GM19468 (cell line): ENCODE data around the gene ANKFY1.

Source experiments
- ATAC-seq: cut with Tn5 transposase; IDR thresholded peaks from one replicate; pipeline ENCODE4 v1.9.1; 2021; ENCODE audit warnings: mild to moderate bottlenecking, moderate library complexity, moderate number of reproducible peaks; ENCODE audit not compliant: unreplicated experiment; ENCODE audit errors: extremely low read depth

The ANKFY1 gene

DNA sequence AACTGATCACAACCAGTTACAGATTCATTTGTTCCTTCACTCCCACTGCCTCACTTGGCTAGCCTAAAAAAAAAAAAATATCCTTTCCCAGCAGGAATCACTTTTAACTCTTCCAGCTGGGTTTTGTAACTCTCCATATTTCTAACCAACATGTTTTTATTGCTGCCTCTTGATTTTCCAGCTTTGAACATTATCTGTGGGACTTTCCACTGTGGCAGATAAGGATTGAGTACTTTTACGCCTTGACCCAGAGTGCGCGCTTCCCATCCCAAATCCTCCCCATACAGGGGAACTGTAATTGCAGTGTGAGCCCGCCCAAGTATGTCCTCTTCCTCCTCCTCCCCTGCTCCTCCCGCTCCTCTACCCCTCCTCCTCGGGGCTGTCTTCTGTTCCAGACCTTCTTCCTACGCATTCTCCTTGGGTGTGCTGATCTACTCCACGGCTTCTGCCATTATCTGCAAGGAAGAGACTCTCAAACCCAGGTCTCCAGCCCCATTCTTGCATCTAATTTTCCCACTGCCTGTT is 77.4 kb downstream of the ANKFY1 start:
- ATAC-seq, result no peak

DNA sequence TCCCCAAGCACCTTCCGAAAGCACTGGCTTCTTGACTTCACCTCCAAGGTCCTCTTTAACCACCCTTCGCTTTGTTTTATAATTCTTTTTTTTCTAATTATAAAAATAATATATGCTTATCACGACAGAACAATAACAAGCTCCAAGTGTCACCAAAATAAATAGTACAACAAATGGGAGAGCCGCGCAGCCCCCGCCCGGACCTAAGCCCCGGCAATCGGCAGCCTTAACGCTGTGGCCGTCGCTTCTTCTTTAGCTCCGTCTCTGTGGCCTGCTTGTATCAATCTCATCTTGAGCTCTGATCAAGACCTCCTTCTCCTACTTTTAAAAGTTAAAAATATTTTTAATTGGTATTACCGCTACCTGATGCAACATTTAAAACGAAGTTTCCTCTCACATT is 78.1 kb downstream of the ANKFY1 start:
- no peak for ATAC-seq

DNA sequence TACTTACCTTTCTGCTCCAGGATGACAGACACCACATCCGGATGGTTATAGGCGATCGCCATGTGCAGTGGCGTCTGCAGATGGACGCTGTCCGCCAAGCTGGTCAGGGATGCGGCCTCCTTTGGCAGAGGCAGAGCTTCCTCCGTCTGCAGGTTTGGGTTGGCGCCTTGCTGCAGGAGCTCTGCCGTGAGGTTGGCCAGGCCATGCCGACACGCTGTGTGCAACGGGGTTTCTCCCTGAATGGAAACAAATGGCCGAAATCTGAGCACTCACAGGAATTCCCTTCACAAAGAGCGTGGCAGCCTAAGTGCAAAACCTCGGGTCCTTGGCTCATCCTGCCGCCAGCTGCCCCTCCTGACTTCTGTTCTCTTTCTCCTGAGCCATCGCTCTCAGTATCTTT is 79.0 kb downstream of the ANKFY1 start:
- no peak for ATAC-seq

DNA sequence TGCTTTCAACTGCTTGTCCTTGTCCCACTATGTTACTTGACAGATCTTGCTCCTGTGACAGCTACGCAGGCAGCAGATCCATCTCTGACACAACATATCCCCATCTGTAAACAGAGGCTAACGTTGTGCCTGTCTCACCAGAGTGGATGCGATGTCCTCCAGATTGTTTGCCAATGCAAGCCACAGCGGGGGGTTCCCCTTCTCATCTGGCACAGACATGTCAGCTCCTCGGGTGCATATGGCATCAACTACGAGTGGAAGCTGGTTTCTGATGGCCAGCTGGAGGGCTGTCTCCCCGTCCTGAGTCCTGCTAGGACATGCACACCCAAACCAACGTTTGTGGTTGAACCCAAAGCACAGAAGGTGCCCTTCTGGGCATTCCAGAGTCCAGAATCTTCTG is 81.7 kb downstream of the ANKFY1 start:
- ATAC-seq, result no peak

DNA sequence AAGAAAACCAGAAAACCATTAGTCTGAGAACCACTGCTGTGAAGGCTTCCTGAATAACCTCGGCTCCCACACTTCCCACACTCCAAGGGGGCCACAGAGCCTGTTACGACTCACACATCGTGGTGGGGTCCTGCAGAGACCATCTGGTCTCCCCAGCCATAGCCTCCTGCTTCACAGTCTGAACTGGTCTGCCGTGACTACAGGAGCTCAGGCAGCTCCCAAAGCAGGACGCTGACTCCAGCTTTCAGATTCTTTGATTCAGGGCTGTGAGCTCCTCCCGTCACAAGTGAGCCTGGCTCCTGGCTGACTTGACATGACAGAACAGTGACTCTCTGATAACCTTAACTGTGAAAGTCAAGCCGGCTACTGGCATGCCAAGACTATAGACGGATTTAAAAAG is 83.0 kb downstream of the ANKFY1 start:
- no peak for ATAC-seq

DNA sequence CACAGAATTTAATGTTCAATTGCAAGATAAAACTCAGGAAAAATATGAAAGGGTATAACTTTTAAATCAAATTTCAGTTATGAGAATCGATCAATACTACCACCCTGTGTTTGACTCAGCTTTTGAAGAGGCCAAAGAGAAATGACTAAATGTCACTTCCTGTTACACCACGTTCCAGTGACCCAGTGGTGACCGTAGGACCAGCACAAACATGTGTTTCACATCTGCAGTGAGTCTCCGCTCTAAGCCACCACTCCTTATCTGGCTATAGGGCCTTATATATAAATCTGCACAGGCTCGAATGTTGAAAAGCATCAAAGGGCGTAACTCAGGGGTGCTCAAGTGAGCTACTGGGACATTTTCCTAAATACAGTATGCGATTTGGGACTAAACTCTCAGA is 84.7 kb downstream of the ANKFY1 start:
- no peak for ATAC-seq

DNA sequence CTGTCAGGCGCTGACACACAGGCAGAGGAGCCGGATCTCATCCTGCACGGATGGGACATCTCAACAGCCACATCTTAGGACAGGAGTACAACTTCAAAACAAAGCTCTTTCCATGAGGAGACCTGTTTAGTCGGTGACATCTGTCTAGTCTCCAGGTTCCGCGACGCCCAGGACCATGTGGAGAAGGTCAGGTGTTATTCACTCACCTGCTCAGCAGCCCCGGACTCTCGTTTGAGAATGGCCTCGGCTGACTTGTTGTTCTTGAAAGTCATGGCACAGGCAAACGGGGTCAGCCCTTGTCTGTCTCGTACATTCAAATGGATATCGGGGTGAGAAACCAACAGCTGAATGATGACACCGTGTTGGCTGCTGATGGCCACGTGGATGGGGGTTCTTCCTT is 85.1 kb downstream of the ANKFY1 start:
- ATAC-seq, result no peak

DNA sequence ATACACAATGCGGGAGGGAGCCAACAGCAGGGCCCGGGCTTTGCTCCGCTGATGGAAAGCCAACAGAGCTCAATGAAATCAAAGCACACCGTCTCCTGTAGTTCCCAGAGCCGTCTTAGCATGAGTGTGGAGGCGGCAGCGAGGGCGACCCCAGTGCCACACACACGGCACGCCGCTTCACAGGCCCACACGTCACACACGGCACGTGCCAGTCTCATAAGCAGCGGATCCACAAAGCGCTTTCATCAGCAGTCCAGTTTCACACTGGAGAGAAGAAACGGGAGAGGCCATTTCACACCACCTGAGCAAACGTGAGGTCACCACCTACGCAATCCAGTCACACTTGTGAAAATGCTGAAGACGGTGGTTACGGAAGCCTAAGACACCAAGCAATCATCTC is 86.0 kb downstream of the ANKFY1 start:
- no peak for ATAC-seq

DNA sequence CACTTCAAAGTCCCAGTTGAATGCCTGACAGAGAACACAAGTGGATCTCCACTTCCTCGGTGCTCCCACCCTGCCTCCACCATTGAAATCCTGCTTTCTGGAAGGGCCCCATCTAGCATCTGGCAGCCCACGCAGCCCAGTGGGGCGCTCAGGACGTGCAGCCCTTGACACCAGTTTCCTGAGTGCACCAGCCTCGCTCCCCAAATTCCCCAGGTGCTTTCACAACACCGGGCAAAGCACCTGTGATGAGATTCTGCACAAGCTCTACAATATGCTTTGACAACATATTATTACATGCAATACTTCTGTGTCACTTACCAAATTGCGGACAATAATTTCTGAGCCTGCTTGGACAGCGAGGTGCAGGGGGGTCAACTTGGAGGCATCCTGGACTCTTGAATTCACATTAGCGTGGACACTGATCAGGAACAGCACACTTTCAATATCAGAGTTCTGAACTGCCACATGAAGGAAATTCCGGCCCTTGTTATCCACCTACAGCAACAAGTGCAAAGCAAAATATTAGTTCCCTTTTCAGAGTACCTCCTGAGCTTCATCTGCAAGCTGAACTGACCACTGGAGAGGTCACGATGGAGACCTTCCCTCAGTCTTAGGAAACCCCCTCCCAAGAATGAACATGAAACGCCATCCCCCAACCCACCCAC is 86.8 kb downstream of the ANKFY1 start:
- ATAC-seq, result no peak

DNA sequence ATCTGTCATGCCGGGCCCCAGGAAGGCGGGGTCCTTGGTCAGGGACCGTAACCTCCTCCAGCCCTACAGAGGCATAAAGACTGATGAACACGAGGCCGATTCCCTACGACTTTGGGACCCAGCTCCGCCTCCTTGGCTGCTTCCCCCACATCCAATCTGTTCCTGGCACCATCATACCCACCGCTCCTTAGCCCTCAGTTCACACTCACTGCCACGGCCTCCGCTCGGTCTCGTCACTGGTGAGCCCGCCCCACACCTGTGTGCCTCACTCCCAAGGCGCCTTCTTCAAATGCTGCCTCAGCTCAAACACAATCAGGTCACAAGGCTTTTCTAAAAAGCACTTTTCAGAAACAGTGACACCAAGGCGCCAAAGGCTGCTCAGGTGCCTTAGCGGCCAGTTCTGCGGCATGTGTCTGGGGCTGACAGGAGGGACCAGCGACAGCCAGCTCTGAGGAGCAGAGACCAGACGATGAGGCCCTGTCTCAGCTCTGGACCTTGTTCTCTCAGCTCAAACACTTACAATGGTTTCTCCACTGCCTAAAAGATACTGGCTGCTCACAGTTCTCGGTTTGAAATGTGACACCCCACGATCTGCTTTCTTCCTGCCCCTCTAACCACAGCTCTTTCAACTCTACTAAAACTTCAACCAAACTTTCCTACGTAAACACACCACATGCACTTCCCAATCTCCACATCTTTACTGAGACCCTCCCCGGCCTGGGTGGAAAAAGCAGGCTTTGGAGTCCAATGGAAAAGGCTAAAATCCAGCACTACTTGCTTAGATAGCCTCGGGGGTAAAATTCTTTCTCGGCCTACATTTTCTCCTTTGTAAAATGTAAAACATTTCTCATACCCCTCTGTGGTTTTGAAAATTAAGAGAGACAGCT is 87.6 kb downstream of the ANKFY1 start:
- no peak for ATAC-seq

DNA sequence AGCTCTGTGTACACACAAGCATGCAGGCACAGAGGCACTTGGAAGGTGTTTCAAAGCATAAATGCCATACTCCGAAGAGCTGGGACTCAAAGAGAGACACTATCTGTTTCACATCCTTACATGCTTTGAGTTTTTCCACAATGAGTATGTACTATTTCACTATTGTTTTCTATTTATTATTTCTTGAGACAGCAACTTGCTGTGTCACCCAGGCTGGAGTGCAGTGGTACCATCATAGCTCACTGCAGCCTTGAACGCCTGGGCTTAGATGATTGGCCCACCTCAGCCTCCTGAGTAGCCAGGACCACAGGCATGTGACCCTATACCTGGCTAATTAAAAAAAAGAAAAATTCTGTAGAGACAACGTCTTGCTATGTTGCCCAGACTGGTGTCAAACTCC is 89.2 kb downstream of the ANKFY1 start:
- ATAC-seq, result no peak

DNA sequence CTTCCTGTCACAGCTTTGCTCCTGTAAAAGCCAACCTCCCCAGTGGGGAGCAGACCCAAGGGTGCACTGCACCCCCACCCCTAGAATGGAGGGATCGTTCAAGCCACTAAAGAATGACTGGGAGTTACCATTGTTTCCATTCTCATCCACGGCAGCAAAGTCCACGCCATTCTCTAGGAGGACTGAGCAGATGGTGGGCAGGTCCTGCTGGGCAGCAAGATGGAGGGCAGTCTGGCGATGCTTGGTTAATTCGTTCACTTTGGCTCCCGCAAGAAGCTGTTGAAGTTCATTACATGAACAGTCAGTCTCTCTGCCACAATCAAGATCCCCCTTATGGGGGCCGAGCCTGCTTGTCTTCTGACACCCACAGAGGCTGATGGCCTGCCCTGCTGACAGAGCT is 90.0 kb downstream of the ANKFY1 start:
- ATAC-seq, result no peak

DNA sequence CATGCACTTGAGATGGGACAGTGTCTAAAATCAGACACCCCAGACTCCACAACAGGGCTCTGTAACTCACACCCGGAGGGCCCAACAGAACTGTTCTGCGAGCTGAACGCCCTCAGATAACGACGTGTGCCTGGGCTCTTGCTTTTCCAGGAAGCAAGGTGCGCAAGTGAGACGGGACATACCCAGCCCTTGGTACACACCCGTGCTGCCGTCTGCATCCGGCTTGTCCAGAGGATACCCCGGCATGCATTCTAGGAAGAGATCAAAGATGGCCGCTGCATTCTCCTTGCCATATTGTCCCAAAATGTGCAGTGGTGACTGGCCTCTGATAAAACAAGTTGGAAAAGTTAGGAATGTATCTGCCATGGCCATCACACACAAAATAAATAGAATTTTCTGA is 91.4 kb downstream of the ANKFY1 start:
- no peak for ATAC-seq

DNA sequence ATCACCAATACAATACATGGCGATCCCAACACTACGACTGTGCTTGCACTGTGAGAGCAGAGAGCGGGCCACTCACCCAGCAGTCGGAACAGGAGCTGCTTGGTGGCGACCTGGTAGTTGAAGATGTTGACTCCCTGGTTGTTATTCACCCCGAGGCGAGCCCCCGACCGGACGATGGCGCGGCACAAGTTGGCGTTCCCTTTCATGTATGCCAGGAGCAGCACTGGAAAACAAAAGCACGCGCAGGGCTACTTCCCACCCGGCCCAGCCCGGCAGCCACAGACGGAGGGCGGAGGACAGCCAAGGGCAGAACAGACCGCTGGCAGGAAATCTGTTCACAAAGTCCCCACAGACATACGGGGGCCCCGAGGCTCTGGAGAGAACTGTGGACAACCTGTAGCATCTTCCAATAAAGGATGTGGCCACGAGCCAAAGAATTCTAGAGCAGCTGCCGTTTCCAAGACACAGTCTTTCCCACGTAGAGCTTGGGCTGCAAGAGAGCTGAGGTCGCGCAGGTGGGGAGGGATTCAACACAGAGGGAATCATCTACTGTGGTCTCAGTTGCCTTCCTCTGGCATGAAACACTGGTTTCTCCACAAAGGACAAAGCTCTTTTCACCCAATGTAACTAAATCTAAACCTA is 93.0 kb downstream of the ANKFY1 start:
- no peak for ATAC-seq

DNA sequence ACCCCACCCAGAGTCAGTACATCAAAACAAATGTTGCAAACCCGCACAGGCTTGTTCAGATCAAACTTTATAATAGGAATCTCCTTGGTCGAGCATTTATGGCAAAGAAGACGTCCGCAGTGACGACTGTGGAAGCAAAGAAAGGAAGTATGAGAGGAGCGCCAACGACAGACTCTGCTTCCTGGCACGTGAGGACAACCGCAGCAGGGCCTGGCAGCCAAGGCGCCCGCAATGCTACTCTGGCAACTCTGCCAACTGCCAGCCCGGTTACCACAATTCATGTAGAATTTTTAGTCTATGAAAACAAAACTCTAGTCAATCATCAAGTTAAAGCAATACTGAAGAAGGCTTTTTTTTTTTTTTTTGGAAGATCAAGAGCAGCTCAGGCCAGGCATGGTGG is 96.0 kb downstream of the ANKFY1 start:
- ATAC-seq, result no peak

DNA sequence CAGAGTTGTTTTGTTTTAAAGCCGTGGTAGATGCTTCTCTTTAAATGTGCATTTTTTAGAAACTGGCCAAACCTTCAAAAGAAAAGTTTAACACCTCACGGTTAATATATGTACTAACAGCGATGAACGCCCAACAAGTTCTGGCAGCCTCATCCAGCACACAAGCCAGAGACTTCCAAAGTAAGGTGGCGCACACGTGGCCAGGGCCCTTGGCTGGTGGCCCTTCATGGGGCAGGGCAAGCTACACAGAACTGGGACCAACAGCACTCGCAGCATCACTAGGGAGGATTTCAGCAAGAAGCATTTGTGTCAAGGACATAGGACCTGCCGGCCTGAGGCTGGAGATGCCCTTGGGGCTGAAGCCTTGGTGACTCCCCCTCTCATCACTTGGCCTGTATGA is 97.4 kb downstream of the ANKFY1 start:
- no peak for ATAC-seq

DNA sequence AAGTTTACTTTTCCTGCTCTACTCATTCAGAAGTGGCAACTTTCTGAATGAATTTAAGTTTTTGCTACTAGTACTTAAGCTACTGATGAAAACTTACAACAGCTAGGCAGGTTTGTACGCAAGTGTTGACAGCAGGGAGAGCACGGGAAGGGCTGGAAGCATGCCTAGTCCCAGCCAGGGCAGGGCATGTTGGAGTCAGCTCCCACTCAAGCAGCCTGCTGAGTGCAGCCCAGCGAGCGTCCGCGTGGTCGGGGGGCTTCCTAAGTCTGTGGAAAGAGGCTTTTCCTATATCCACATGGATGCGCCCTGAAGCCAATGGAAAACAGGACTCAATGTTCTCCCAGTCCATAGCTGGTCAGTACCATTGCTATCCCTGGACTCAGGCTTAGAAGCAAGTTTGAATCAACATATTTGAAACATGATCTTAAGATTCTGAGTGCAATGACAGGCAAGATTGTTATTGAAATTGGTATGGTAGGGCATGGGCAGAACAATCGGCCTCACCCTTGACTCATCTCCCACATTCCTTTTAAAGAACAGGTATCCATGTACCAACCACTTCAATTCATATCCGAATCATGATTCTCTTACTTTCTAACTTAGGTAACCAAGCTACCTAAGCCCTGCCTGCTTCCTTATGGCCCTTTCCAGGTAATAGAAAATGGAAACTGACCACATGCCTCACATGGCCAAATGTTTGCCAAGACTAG is 98.3 kb downstream of the ANKFY1 start:
- ATAC-seq, result no peak

DNA sequence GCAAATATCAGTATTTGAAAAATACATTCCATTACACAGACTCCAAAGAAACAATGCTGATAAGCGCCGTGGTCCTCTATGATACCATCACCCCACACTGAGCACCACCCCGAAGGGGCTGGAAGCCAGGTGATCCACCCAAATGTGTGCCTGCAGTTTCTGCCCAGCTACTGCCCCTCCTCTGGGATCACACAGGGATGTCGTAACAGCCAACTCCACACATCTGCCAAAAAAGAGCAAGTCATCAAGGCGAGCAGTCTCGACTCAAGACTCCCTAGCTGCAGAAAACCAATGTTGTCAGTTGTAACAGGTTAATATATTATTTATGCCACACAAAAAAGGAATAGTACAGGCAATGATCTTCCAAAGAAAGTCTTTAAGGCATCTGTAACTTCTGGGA is 99.8 kb downstream of the ANKFY1 start:
- ATAC-seq, result no peak

DNA sequence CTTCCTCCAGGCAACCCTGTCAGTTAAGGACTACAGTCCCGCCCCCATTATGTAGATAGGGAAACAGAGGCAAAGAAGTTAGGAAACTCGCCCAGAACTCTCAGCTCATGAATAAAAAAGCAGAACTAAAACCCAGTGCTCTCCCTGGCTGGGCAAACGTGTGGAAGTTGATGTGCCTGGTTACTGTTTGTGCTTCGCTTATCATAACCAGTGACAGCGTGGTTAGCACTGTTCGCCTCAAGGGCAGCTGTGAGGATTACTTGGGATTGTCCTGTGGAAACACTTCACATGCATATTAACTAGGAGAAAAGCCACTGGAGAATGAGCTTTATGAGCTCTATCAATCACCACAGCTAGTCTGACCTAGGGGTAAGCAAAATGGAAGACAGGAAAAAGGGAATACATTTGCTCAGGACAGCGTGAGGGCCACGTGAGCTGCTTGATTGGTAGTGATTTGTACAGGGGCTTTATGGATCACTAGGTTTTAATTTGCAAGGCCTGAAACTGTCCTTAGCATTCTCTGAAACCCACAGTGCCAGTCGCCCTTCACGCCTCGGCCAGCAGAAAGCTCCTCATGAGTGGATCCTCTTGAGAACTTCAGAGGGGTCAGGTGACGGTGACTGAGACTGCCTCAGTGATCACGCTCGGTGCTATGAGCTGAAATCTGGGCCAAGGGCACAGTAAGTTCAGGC is 100.9 kb downstream of the ANKFY1 start:
- ATAC-seq, result no peak

DNA sequence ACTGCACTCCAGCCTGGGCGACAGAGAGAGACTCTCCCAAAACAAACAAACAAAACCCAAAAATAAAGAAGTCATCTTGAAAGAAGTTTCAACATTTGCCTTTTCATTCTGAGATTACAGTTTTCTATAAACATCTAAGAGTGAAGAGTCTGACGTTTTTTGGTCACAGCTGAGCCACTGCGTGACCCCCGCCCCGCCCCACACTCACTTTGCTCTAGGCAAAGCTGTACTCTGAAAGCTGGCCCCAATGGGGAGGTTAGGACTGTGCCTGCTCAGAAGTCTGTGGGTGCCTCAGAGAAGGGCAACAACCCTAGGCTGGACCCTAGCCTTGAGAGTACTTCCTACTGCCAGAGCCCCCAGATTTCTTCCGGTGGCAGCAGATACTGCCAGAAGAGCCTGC is 101.5 kb downstream of the ANKFY1 start:
- ATAC-seq, result no peak
